RWPE1 (cell line): ENCODE measurements around the gene ZCCHC8.
"Not testable (repeated sequence)": the region's sequence is repeated elsewhere in the genome, so short reads cannot be mapped to it uniquely, and the experiment has no call there.

Experiments used
- CTCF ChIA-PET: fragments of 350-600 bp; sonication (Branson Sonifier 250); formaldehyde crosslinking; extraction: SDS; loops from one replicate; lab custom pipeline; 2021; lab: Yijun Ruan, JAX
- POLR2A ChIA-PET: fragments of 400-600 bp; formaldehyde crosslinking; extraction: SDS; loops from one replicate; lab custom pipeline; 2020; ENCODE audit warnings: antibody characterized with exemption; ENCODE audit not compliant: low non-redundant PET; lab: Yijun Ruan, JAX
- DNase-seq: peaks from one replicate; pipeline ENCODE4 v3.0.0; 2012; ENCODE audit warnings: low spot score
- H3K27ac ChIP-seq: fragments of 450-650 bp; 2 replicates; pipeline ENCODE4 v1.5.1; 2017
- TF ChIP-seq, protein P1 (sequence below): fragments of 450-650 bp; conservative IDR thresholded peaks from 2 replicates; pipeline ENCODE4 v1.5.1; 2017; ENCODE audit warnings: low read depth, mild to moderate bottlenecking

Gene ZCCHC8

DNA sequence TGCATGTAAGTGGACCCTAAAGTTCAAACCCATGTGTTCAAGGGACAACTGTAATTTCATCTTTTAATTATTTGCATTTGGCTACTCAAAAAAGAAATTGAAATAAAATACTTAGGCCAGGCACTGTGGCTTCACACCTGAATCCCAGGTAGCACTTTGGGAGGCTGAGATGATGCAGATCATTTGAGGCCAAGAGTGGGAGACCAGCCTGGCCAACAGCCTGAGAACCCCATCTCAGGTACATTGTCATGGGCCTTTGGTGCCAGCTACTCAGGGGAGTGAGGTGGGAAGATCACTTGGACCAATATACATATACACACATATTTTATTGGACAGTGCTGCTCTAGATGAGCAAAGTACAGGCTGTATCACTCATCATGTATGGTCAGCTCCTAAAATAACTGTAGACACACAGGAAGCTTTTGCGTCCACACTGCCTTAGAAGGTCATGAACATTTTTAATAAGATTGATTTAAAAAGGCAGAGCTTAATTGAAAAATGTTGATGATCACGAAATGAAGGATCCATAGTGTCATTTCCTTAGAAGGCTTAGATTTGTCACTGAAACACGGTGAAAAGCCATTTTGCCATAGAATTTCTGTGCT lies 2.5 kb upstream of the ZCCHC8 start:
- peak overlapping the region; percentile 55 for H3K27ac ChIP-seq
- ChIA-PET CTCF (interaction anchor here (0.6 kb wide), 1 partner anchor 14 kb away, joined by 3 read pairs; no protein-coding TSS in a partner anchor), POLR2A (no interaction called here)
- DNase-seq = no peak
- TF ChIP-seq, protein P1, sequence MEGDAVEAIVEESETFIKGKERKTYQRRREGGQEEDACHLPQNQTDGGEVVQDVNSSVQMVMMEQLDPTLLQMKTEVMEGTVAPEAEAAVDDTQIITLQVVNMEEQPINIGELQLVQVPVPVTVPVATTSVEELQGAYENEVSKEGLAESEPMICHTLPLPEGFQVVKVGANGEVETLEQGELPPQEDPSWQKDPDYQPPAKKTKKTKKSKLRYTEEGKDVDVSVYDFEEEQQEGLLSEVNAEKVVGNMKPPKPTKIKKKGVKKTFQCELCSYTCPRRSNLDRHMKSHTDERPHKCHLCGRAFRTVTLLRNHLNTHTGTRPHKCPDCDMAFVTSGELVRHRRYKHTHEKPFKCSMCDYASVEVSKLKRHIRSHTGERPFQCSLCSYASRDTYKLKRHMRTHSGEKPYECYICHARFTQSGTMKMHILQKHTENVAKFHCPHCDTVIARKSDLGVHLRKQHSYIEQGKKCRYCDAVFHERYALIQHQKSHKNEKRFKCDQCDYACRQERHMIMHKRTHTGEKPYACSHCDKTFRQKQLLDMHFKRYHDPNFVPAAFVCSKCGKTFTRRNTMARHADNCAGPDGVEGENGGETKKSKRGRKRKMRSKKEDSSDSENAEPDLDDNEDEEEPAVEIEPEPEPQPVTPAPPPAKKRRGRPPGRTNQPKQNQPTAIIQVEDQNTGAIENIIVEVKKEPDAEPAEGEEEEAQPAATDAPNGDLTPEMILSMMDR = no peak

DNA sequence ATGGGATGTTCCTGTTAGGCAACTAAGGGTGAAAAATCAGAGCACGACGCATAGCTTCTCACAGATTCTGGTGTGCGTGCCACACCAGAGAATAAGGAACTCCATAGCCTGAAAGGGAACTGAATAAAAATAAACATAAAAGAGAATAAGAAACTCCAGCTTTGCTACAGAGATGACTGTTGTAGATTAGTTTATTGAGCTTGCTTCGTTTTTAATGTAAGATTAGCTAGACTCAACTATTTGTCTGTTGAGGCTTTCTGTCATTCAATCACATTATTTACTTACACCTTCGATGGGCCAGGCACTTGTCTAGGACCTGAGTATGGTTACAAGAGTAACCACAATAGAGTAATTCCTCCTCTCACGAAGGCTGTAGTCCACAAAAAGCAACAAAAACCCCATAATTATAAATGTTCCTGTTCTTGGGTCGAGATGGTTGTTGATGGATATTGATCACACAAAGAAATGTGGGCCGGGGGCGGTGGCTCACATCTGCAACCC lies 807 bp upstream of the ZCCHC8 start:
- TF ChIP-seq, protein P1 = no peak
- no peak for DNase-seq
- H3K27ac ChIP-seq = peak overlapping the region; percentile 99
- ChIA-PET CTCF (no interaction called here), POLR2A (interaction anchor here (1.1 kb wide), 1 partner anchor 25 kb away, joined by 3 read pairs; the partner anchor contains the start of genes KNTC1 and RSRC2)

DNA sequence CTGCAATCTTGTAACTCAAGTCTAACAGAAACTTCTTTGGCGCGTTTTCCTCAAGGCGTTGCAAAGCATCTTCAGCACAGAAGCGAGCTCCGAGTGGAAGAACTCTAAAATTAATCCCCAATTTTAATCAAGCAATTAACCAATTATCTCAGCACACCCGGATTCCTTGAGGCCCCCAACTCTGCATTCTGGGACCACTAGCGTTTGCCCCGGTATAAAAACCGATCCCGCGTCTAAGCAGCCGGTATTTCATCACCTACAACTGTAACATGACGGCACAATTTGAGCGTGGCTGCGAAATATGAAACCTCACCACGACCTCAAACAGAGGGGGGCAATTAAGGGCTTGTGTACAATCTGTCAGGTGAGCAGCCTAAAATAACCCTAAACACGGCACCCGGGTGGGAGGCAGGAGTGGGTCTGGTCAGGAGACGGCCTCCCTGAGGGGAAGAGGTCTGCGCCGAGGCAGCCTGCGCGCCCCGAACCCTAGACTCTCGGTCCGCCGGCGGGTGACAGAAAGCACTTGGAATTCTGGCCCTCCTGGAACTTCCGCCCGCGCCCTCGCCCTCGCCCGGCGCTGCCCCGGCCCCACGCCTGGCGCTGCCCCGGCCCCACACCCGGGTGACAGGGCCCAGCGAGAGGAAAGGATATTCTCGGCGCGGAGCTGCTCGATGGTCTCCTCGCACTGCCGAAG lies 594 bp downstream of the ZCCHC8 start:
- peak overlapping the region; percentile 99 for H3K27ac ChIP-seq
- CTCF ChIA-PET = interaction anchor here (0.6 to 1.0 kb wide), 5 partner anchors 67 to 256 kb away, joined by 3 to 7 read pairs (median 4); no protein-coding TSS in a partner anchor
- DNase-seq = peak; percentile 68
- POLR2A ChIA-PET = interaction anchor here (0.7 to 1.1 kb wide), 3 partner anchors 19 to 103 kb away, joined by 3 read pairs; partner anchors contain the start of genes KNTC1 and RSRC2
- TF ChIP-seq, protein P1 = no peak

DNA sequence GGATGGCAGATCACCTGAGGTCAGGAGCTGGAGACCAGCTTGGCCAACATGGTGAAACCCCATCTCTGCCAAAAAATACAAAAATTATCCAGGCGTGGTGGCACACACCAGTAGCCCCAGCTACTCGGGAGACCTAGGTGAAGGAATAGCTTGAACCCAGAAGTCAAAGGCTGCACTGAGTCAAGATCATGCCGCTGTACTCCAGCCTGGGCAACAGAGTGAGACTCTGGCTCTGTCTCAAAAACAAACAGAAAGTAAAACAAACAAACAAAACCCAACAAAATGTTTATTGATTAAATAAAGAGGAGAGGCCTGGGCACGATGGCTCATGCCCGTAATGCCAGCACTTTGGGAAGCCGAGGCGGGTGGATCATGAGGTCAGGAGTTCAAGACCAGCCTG lies 5.5 kb downstream of the ZCCHC8 start:
- ChIA-PET CTCF (no interaction called here), POLR2A (no interaction called here)
- TF ChIP-seq, protein P1 = no peak
- peak overlapping the region; percentile 15; the same call in 1 of the 2 replicates for H3K27ac ChIP-seq
- no peak for DNase-seq

DNA sequence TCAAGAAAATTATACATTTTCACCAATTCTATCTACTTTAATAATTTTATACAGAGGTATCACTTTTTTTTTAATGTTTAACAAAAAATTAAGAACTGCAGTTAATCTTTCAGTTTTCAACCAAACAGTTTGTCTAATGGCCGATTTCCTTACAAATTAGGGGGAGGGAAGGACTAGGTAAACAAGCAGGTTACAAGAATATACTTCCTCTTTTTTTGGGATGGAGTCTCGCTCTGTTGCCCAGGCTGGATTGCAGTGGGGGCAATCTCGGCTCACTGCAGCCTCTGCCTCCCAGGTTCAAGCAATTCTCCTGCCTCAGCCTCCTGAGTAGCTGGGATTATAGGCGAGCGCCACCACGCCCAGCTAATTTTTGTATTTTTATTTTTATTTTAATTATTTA lies 7.5 kb downstream of the ZCCHC8 start:
- H3K27ac ChIP-seq, CTCF ChIA-PET, DNase-seq, POLR2A ChIA-PET: not testable (repeated sequence)

DNA sequence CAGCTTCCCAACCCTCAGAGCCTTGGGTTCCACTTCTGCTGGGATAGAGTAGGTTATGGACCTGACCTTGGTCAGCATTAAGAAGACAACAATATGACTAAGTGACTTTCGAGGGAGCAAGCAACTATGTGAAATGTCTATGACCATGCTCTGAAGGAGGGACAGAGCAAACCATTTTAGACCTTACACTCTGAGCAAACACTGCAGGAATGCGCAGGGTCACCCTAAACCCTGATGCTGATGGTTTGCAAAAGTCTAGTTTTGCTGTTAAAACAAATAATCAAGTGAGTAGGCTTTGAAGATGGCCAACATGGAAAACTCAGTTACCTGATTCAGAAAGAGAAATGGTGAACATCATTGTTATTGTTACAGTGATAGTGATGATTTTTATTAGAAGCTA lies 8.7 kb downstream of the ZCCHC8 start:
- POLR2A ChIA-PET = no interaction called here
- TF ChIP-seq, protein P1 = no peak
- CTCF ChIA-PET = interaction anchor here (0.6 kb wide), 3 partner anchors 18 to 57 kb away, joined by 3 to 4 read pairs (median 4); no protein-coding TSS in a partner anchor
- no peak for DNase-seq
- H3K27ac ChIP-seq = no peak overlapping the region
